ENCODE data around the gene FAM124A. TPM values are rescaled to one million over a fixed set of nuclear protein-coding genes. Genes with fewer than 3 reads are reported as not detected.

Gene FAM124A
- total RNA-seq, 3 donors from 2014 or later: 1.2 to 15.2 (median 2.1) TPM

GRCh38 chr13:51208716-51209115 is 13.5 kb upstream of the FAM124A start:
- intact Hi-C loops (cut with DNase I, micrococcal nuclease): no loop called here
- no peaks in the 10 kb centered on the region for H3K9me3 ChIP-seq
- H3K36me3 ChIP-seq (ENCODE audit: low read depth): no peaks in the 10 kb centered on the region
- no peak for TF ChIP-seq CTCF (IDR thresholded peaks at IDR 0.05)
- ATAC-seq (no peak), DNase-seq (no peak)
- H3K4me3 ChIP-seq: no peak overlapping the region
- H3K4me1 ChIP-seq (ENCODE audit: low read depth): no peaks in the 10 kb centered on the region

- Histone ChIP-seq H3K4me3 (no peak overlapping the region), H3K36me3 (ENCODE audit: low read depth) (no peaks in the 10 kb centered on the region), H3K9me3 (no peaks in the 10 kb centered on the region), H3K4me1 (ENCODE audit: low read depth) (no peaks in the 10 kb centered on the region)
- DNase-seq (no peak), ATAC-seq (no peak)
- intact Hi-C loops (cut with DNase I, micrococcal nuclease): no loop called here
- TF ChIP-seq CTCF (IDR thresholded peaks at IDR 0.05): no peak
These were observed 10.3 kb upstream of the FAM124A start for GRCh38 chr13:51211910-51212309.

DNA sequence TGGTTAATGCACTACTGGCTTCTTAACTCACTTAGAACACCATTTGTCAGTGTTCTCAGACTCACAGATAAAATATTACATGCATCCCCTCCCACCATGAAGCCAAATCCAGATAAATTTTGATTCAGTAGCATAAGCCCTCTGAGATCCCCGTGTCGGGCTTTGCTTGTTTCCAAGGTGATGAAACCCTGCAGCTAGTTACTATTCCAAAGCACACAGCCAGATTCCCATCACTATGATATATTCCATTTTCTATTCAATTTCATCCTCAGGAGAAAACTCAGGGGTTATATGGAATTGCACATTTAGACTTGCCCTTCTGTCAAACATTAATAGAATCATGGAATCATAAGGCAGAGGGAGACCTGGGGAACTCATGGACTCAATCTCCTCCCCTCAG is 9.4 kb upstream of the FAM124A start:
- Histone ChIP-seq H3K4me3 (no peak overlapping the region), H3K9me3 (no peaks in the 10 kb centered on the region), H3K36me3 (ENCODE audit: low read depth) (no peaks in the 10 kb centered on the region), H3K4me1 (ENCODE audit: low read depth) (no peaks in the 10 kb centered on the region)
- DNase-seq: no peak
- intact Hi-C loops (cut with DNase I, micrococcal nuclease): no loop called here
- ATAC-seq: no peak
- TF ChIP-seq CTCF (IDR thresholded peaks at IDR 0.05): no peak

DNA sequence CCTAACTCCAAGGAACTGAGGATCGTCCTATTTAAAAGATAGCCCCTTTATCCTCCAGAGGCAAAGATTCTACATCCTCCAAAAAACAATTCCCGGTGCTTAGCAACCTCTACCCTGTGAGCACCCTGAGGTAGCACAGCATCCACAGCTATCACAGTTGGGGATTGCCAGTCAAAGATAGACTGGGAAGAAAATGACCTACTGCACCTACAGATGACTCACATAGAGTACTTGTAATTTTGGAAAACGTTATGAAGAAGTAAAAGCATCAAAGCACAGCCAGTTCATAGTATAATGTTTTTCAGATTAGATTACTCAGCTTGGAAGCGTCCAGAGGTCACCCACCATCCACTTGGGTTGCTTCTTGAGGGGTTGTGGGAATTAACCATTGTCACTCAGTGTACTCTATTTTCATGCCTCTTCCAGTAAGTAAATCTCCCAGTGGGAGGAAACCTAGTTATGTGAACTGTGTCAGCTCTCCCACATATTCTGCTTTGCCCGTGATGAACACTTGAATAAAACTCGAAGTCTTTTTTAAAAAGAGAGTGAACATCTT is 8.9 kb upstream of the FAM124A start:
- H3K4me1 ChIP-seq (ENCODE audit: low read depth): no peaks in the 10 kb centered on the region
- TF ChIP-seq CTCF (IDR thresholded peaks at IDR 0.05): no peak
- H3K4me3 ChIP-seq: no peak overlapping the region
- intact Hi-C loops (cut with DNase I, micrococcal nuclease): no loop called here
- no peaks in the 10 kb centered on the region for H3K9me3 ChIP-seq
- DNase-seq: no peak
- no peak for ATAC-seq
- H3K36me3 ChIP-seq (ENCODE audit: low read depth): no peaks in the 10 kb centered on the region

DNA sequence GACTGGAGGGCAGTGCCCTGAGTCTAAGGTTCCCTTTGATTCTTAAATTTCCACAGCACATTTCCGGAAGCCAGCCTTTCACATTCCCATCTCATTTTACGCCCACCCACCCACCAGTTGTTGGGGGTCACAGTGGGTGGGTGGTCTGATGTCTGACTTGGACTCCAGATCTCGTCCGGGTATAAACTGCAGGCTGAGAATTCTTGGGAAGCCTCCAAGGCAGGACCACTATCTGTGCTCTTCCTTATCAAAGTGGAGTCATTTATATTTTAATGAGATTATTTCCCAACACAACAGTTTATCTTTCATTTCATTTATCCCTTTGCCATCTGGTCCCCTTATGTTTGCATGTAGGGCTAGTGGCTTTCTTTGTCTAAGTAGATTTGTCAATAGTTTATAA is 3.6 kb upstream of the FAM124A start:
- DNase-seq: no peak
- Histone ChIP-seq H3K9me3 (no peaks in the 10 kb centered on the region), H3K36me3 (ENCODE audit: low read depth) (no peaks in the 10 kb centered on the region), H3K4me1 (ENCODE audit: low read depth) (peaks cover 5% of the 10 kb centered on the region), H3K4me3 (no peak overlapping the region)
- ATAC-seq: no peak
- TF ChIP-seq CTCF (IDR thresholded peaks at IDR 0.05): no peak
- intact Hi-C loops (cut with DNase I, micrococcal nuclease): no loop called here

- no peak for TF ChIP-seq CTCF (IDR thresholded peaks at IDR 0.05)
- H3K36me3 ChIP-seq (ENCODE audit: low read depth): no peaks in the 10 kb centered on the region
- H3K9me3 ChIP-seq: no peaks in the 10 kb centered on the region
- no peak for DNase-seq
- H3K4me3 ChIP-seq: no peak overlapping the region
- ATAC-seq: no peak
- intact Hi-C loops (cut with DNase I, micrococcal nuclease): loop anchor here in 1 of 2 donors (5.0 kb wide), 1 partner anchor 67 kb away; no protein-coding TSS in a partner anchor
- H3K4me1 ChIP-seq (ENCODE audit: low read depth): peaks cover 5% of the 10 kb centered on the region
These were observed 1.5 kb upstream of the FAM124A start for GRCh38 chr13:51220706-51221105.
